ENCODE data around the gene SLIT1.
A peak's percentile ranks its signal among the peaks of the same experiment; 100 is the strongest.

The SLIT1 gene

GRCh38 chr10:97185326-97186058 lies at the start of gene SLIT1:
TSS of gene SLIT1 (minus strand) at chr10:97185959. CDS start at chr10:97185674, 285 bp downstream.
- peak; percentile 73 for DNase-seq

- DNase-seq = no peak
Observed at GRCh38 chr10:97235353-97235752, 49.6 kb upstream of the SLIT1 start.

GRCh38 chr10:97234400-97234799 lies 48.6 kb upstream of the SLIT1 start:
- peak; percentile 51 for DNase-seq

- no peak for DNase-seq
Observed at GRCh38 chr10:97230146-97230545, 44.4 kb upstream of the SLIT1 start.

GRCh38 chr10:97229322-97230015 lies 43.7 kb upstream of the SLIT1 start:
- DNase-seq = no peak

- DNase-seq = no peak
Observed at GRCh38 chr10:97228775-97229157, 43.0 kb upstream of the SLIT1 start.

GRCh38 chr10:97228130-97228774 lies 42.5 kb upstream of the SLIT1 start:
- no peak for DNase-seq

GRCh38 chr10:97226398-97226797 lies 40.6 kb upstream of the SLIT1 start:
- DNase-seq = no peak

- no peak for DNase-seq
Observed at GRCh38 chr10:97224483-97225435, 39.0 kb upstream of the SLIT1 start.

- peak; percentile 90 for DNase-seq
Observed at GRCh38 chr10:97222326-97222961, 36.7 kb upstream of the SLIT1 start.

- DNase-seq = no peak
Observed at GRCh38 chr10:97220355-97220754, 34.6 kb upstream of the SLIT1 start.

- no peak for DNase-seq
Observed at GRCh38 chr10:97217299-97217698, 31.5 kb upstream of the SLIT1 start.

GRCh38 chr10:97215619-97216260 lies 30.0 kb upstream of the SLIT1 start:
- no peak for DNase-seq

- DNase-seq = no peak
Observed at GRCh38 chr10:97213431-97213830, 27.7 kb upstream of the SLIT1 start.

GRCh38 chr10:97211229-97211628 lies 25.5 kb upstream of the SLIT1 start:
- DNase-seq = no peak

- DNase-seq = peak; percentile 55
Observed at GRCh38 chr10:97210543-97210960, 24.8 kb upstream of the SLIT1 start.

- peak; percentile 77 for DNase-seq
Observed at GRCh38 chr10:97207756-97208346, 22.1 kb upstream of the SLIT1 start.

- no peak for DNase-seq
Observed at GRCh38 chr10:97207131-97207530, 21.4 kb upstream of the SLIT1 start.

- no peak for DNase-seq
Observed at GRCh38 chr10:97204826-97205679, 19.3 kb upstream of the SLIT1 start.

GRCh38 chr10:97203220-97203619 lies 17.5 kb upstream of the SLIT1 start:
- DNase-seq = no peak

All from NCI-H146 (cell line).